Caco-2 (cell line): Measurements from ENCODE around the gene RPP25. TPM values are rescaled to one million over a fixed set of nuclear protein-coding genes. Genes with fewer than 3 reads are reported as not detected.
"Not testable (repeated sequence)": the region's sequence is repeated elsewhere in the genome, so short reads cannot be mapped to it uniquely, and the experiment has no call there.

Experiments
- BruUV-seq: library from RNA; stranded (reverse); fragments of 400-500 nt; replicated peaks from 2 replicates; lab custom pipeline; 2021; lab: Mats Ljungman, UMichigan
- CTCF ChIA-PET: fragments of 300-600 bp; sonication (Branson Sonifier 250); formaldehyde crosslinking; loops from one replicate; lab custom pipeline; 2022; ENCODE audit warnings: antibody characterized with exemption; lab: Charles Lee
- POLR2A ChIA-PET: fragments of 300-600 bp; sonication (Branson Sonifier 250); formaldehyde crosslinking; loops from one replicate; lab custom pipeline; 2022; ENCODE audit warnings: antibody characterized with exemption; lab: Charles Lee
- DNase-seq, 2 experiments: peaks; one replicate each; pipeline versions ENCODE4 v3.0.0 to v3.0.0-alpha.2; 2020 to 2022
- H3K27me3 ChIP-seq: replicated peaks from 2 replicates; pipeline ENCODE4 v1.6.0; 2011; ENCODE audit warnings: low read length; ENCODE audit not compliant: control insufficient read depth, insufficient read depth
- H3K36me3 ChIP-seq: 2 replicates; pipeline ENCODE4 v1.5.1; 2011; ENCODE audit warnings: low read length; ENCODE audit not compliant: control insufficient read depth, insufficient read depth
- H3K4me1 ChIP-seq: fragments of 250-450 bp; sonication (Bioruptor Pico); 2 replicates; pipeline ENCODE4 v1.5.1; 2020; ENCODE audit warnings: mild to moderate bottlenecking
- H3K4me3 ChIP-seq: 2 replicates; pipeline ENCODE4 v1.5.1; 2011; ENCODE audit warnings: low read depth, mild to moderate bottlenecking, control low read depth, low read length
- H3K9me3 ChIP-seq: fragments of 250-450 bp; sonication (Bioruptor Pico); 2 replicates; pipeline ENCODE4 v1.5.1; 2020; ENCODE audit warnings: mild to moderate bottlenecking, moderate library complexity
- H3K27ac Mint-ChIP-seq: one replicate; pipeline ENCODE4 v1.8.0; 2022; ENCODE audit warnings: mixed read lengths; ENCODE audit not compliant: unreplicated experiment
- H3K27me3 Mint-ChIP-seq: one replicate; pipeline ENCODE4 v1.8.0; 2022; ENCODE audit warnings: mixed read lengths; ENCODE audit not compliant: insufficient read depth, unreplicated experiment
- H3K36me3 Mint-ChIP-seq: one replicate; pipeline ENCODE4 v1.8.0; 2022; ENCODE audit warnings: mild to moderate bottlenecking, mixed read lengths; ENCODE audit not compliant: insufficient read depth, unreplicated experiment
- H3K4me1 Mint-ChIP-seq: one replicate; pipeline ENCODE4 v1.8.0; 2022; ENCODE audit warnings: low read depth, mixed read lengths; ENCODE audit not compliant: unreplicated experiment
- H3K4me3 Mint-ChIP-seq: one replicate; pipeline ENCODE4 v1.8.0; 2022; ENCODE audit warnings: mild to moderate bottlenecking, moderate library complexity, mixed read lengths; ENCODE audit not compliant: unreplicated experiment
- H3K9me3 Mint-ChIP-seq: one replicate; pipeline ENCODE4 v1.8.0; 2022; ENCODE audit warnings: mixed read lengths; ENCODE audit not compliant: unreplicated experiment
- CTCF ChIP-seq, 2 experiments: fragments of 200-600 bp in 1 of 2; IDR thresholded peaks; 1 replicate in 1 of 2; 2 replicates in 1 of 2; pipeline versions ENCODE4 v1.5.1 to v1.8.0; 2011 to 2022; ENCODE audit warnings: antibody characterized with exemption in 1 of 2, control low read depth in 1 of 2, inconsistent platforms in 1 of 2, low read depth in 1 of 2, low read length in 1 of 2, mild to moderate bottlenecking in 1 of 2, moderate library complexity in 1 of 2; ENCODE audit not compliant: insufficient read depth in 1 of 2, severe bottlenecking in 1 of 2, unreplicated experiment in 1 of 2
- intact Hi-C: fragments of 100-400 bp; cut with micrococcal nuclease; formaldehyde crosslinking; loops from one replicate; pipeline ENCODE4 v1.10.0; 2022; ENCODE audit not compliant: unreplicated experiment
- total RNA-seq: library from RNA; stranded (reverse); gene quantifications from 2 replicates; pipeline ENCODE4 v1.2.3, GENCODE V29; 2022

Gene RPP25
- total RNA-seq, 1 experiment from 2014 or later = 35.3 TPM

- intact Hi-C loops = loop anchor here (1.0 kb wide), 2 partner anchors 8 to 13 kb away; no protein-coding TSS in a partner anchor
- no peak for TF ChIP-seq CTCF (IDR thresholded peaks at IDR 0.05; ENCODE audit: insufficient read depth in 1 of 2, low read depth in 1 of 2, low read length in 1 of 2, severe bottlenecking in 1 of 2, unreplicated experiment in 1 of 2)
- Mint-ChIP-seq H3K36me3 (peaks cover 26% of the 10 kb centered on the region), H3K4me3 (peak within 1 kb of the TSS; percentile 85), H3K4me1 (peaks cover 6% of the 10 kb centered on the region), H3K9me3 (no peaks in the 10 kb centered on the region), H3K27ac (peak within 1 kb of the TSS; percentile 79), H3K27me3 (no peaks in the 10 kb centered on the region)
- POLR2A ChIA-PET = interaction anchor here (0.6 to 1.0 kb wide), 7 partner anchors 15 to 514 kb away, joined by 3 to 9 read pairs (median 3); partner anchors contain the start of genes FAM219B, RPP25 and SIN3A
- Histone ChIP-seq H3K36me3 (no peaks in the 10 kb centered on the region), H3K9me3 (no peaks in the 10 kb centered on the region), H3K4me1 (peaks cover 17% of the 10 kb centered on the region), H3K4me3 (peak within 1 kb of the TSS; percentile 86), H3K27me3 (no peaks in the 10 kb centered on the region)
- BruUV-seq = no TSS peak
- CTCF ChIA-PET = interaction anchor here (0.7 to 1.0 kb wide), 4 partner anchors 13 to 112 kb away, joined by 4 to 8 read pairs (median 6); partner anchors contain the start of gene RPP25
- DNase-seq = peak; percentile 93 to 94
Observed at GRCh38 chr15:74937590-74938371, 18.8 kb downstream of the RPP25 start, which contains the start of gene COX5A. COX5A (minus strand) TSS chr15:74938073; CDS start chr15:74938014, 59 bp downstream.

GRCh38 chr15:74937272-74937589, 19.3 kb downstream of the RPP25 start:
- Histone ChIP-seq H3K4me3 (peak overlapping the region; percentile 86), H3K36me3 (no peaks in the 10 kb centered on the region), H3K4me1 (peaks cover 17% of the 10 kb centered on the region), H3K27me3 (no peaks in the 10 kb centered on the region), H3K9me3 (no peaks in the 10 kb centered on the region)
- no TSS peak for BruUV-seq
- no peak for DNase-seq
- H3K4me3 Mint-ChIP-seq = peak overlapping the region; percentile 85
- intact Hi-C loops = no loop called here
- no peak for TF ChIP-seq CTCF (IDR thresholded peaks at IDR 0.05; ENCODE audit: insufficient read depth in 1 of 2, low read depth in 1 of 2, low read length in 1 of 2, severe bottlenecking in 1 of 2, unreplicated experiment in 1 of 2)
- H3K36me3 Mint-ChIP-seq = peaks cover 26% of the 10 kb centered on the region
- ChIA-PET CTCF (interaction anchor here (1.0 kb wide), 3 partner anchors 13 to 36 kb away, joined by 4 to 8 read pairs (median 6); partner anchors contain the start of gene RPP25), POLR2A (interaction anchor here (0.6 to 1.0 kb wide), 6 partner anchors 16 to 515 kb away, joined by 3 to 9 read pairs (median 3); partner anchors contain the start of genes FAM219B, RPP25 and SIN3A)
- H3K4me1 Mint-ChIP-seq = peaks cover 6% of the 10 kb centered on the region
- H3K27ac Mint-ChIP-seq = peak overlapping the region; percentile 79
- H3K27me3 Mint-ChIP-seq = no peaks in the 10 kb centered on the region
- H3K9me3 Mint-ChIP-seq = no peaks in the 10 kb centered on the region

GRCh38 chr15:74935193-74935592, 21.4 kb downstream of the RPP25 start:
- CTCF ChIA-PET = interaction anchor here (0.7 kb wide), 1 partner anchor 34 kb away, joined by 3 read pairs; no protein-coding TSS in a partner anchor
- H3K36me3 ChIP-seq, intact Hi-C loops, H3K4me1 Mint-ChIP-seq, H3K9me3 Mint-ChIP-seq, H3K4me3 ChIP-seq, BruUV-seq, H3K27ac Mint-ChIP-seq, H3K27me3 ChIP-seq, H3K9me3 ChIP-seq, H3K27me3 Mint-ChIP-seq, POLR2A ChIA-PET: not testable (repeated sequence)
- peaks cover 17% of the 10 kb centered on the region for H3K4me1 ChIP-seq
- DNase-seq = peak; percentile 60
- peak in 1 of 2 experiments; percentile 19 for TF ChIP-seq CTCF (IDR thresholded peaks at IDR 0.05; ENCODE audit: insufficient read depth in 1 of 2, low read depth in 1 of 2, low read length in 1 of 2, severe bottlenecking in 1 of 2, unreplicated experiment in 1 of 2)
- Mint-ChIP-seq H3K4me3 (peak overlapping the region; percentile 52), H3K36me3 (peaks cover 46% of the 10 kb centered on the region)
